Erythroblast (primary cell): ENCODE results near the gene FARP1.

Source experiments
- GATA1 ChIP-seq: IDR thresholded peaks from 2 replicates; pipeline ENCODE4 v1.6.1; 2011; ENCODE audit warnings: low read depth, mild to moderate bottlenecking, control low read depth, low read length, moderate library complexity
- POLR2A ChIP-seq: IDR thresholded peaks from 2 replicates; pipeline ENCODE4 v1.6.1; 2011; ENCODE audit warnings: mild to moderate bottlenecking, low read length

DNA sequence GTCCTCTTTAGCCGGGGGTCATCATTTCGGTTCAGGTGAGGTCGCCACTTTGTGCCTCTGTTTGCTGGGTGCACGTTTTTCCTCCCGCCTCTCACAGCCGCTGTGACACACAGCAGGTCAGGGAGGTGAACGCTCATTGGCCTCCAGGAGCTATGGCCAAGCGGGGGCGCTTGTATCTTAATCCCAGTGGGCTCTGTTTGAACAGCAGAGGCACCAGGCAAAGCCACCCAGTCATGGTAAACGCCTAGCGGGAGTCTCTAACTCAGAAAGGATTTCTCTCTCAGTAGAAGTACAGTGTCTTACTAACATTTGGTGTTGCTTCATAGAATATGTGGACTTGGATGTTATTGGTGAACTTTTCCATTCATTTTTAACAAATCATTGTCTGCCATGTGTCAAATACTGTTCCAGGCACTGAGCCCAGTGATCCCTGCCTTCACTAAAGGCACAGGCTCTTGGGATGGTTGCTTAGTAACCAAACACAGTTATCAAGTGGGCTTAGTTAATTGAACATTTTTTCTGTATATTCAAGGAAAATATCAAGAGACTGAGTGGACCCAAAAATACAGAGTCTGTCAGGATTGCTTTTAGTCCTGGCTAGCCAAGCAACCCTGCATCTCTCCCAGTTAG is 247.3 kb downstream of the FARP1 start:
- TF ChIP-seq POLR2A (no peak), GATA1 (no peak)
